Glomerular visceral epithelial cell (primary cell): ENCODE data around the gene CFTR.

Experiments
- DNase-seq: peaks from one replicate; pipeline ENCODE4 v3.0.0-alpha.2; 2016; ENCODE audit errors: extremely low spot score

Gene CFTR

DNA sequence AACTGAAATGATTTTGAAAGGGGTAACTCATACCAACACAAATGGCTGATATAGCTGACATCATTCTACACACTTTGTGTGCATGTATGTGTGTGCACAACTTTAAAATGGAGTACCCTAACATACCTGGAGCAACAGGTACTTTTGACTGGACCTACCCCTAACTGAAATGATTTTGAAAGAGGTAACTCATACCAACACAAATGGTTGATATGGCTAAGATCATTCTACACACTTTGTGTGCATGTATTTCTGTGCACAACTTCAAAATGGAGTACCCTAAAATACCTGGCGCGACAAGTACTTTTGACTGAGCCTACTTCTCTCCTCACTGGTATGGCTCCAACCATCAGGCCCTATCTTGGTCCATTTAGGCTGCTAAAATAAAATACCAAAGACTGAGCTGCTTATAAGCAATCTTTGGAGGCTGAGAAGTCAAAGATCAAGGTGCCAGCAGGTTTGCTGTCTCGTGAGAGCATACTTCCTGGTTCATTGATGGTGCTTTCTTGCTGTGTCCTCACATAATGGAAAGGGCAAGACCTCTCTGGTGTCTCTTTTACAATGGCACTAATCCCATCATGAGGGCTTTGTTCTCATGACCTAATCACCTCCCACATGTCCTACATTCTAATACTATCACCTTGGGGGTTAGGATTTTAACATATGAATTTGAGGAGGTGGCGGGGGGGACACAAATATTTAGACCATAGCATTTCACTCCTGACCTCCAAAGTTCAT, 173.3 kb downstream of the CFTR start:
- no peak for DNase-seq

DNA sequence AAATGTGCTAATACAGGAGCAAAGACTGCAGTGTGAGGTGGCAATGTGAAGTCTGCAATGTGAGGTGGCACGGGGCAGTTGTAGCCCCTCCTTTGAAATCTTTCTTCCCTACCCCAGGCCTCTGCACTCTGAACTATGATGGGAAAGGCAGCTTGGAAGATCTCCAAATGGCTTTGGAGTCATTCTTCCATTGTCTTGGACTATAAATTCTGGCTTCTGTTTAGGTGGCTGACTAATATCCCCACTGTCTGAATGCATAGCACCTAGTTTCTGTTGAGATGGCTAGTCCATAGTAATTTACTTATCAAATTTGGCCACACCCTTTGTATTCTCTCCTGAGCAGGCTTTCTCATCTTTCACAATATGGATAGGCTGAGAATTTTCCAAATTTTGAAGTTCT, 175.0 kb downstream of the CFTR start:
- no peak for DNase-seq

DNA sequence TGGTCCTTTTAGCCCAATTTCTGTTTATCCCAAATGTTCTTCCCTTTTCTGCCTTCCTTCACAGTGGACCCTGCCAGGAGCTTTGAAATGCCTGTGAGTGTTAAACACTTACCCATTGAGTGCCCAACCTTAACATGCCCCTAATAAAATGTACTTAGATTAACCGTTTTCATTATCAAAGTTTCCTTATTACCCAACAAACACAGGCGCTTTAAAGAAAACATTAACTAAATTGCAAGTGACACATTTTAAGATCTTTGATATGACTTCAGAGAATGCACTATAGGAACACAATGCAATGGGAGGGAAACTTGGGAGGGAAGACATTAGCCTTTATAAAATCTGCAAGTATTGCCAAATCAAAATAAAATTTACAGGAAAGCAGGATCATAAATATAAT, 177.0 kb downstream of the CFTR start:
- no peak for DNase-seq

DNA sequence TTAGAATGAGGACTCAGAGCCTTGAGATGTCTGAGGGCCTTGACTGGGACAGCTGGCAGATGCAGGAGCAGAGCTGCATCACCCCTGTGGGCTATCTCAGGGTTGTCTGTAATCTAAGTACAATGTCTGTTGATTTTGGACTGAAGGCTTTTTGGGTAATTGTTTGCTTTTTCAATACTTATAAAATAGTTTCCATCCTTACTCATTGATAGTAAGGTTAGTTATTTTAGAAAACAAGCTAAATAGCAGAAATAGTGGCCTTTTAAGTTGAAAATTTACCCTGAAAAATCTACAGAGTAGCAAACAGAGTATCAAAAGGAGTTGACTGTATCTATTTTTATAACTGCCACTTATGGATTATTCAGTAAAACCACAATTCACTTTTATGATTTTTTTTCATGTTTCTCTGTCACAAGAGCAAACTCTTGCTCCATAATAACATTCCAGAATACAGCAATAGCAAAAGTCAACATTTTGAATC, 179.7 kb downstream of the CFTR start:
- no peak for DNase-seq

DNA sequence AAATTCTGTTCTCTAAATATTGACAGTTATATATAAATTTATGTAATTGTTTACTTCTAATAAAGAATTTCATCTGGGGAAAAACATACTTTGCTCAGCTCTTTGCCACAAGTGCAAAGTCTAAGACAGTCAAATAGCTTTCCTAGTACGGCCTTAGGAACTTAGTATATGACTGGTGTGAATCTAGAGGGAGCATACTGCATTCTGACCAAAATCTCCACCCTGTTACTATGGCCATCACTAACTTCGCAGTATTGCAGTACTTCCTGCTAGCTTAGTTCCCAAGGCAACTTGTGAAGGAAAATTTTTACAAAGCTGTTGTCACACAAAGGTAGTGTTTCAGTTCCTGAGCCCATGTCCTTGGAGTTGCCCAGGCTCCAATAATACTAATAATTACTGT, 181.5 kb downstream of the CFTR start:
- DNase-seq: no peak

DNA sequence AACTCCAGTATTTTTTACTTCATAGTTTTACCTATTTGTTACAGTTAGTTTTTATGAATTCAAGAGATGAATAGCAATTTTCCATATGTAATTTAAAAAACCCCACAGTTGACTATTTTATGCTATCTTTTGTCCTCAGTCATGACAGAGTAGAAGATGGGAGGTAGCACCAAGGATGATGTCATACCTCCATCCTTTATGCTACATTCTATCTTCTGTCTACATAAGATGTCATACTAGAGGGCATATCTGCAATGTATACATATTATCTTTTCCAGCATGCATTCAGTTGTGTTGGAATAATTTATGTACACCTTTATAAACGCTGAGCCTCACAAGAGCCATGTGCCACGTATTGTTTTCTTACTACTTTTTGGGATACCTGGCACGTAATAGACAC, 184.2 kb downstream of the CFTR start:
- no peak for DNase-seq

DNA sequence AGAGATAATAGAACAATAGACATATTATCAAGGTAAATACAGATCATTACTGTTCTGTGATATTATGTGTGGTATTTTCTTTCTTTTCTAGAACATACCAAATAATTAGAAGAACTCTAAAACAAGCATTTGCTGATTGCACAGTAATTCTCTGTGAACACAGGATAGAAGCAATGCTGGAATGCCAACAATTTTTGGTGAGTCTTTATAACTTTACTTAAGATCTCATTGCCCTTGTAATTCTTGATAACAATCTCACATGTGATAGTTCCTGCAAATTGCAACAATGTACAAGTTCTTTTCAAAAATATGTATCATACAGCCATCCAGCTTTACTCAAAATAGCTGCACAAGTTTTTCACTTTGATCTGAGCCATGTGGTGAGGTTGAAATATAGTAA, 185.5 kb downstream of the CFTR start:
- DNase-seq: no peak

DNA sequence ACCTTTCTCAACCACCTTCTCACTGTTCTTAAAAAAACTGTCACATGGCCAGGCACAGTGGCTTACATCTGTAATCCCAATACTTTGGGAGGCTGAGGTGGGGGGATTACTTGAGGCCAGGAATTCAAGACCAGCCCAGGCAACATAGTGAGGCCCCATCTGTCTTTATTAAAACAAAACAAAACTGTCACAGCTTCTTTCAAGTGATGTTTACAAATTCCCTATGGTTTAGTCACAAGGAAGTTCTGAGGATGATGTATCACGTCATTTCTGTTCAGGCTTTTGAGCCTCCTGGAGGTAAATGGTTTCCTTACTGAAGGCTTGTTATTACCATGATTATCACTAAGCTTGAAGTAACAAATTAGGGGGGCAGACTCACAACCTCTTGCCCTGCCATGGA, 186.2 kb downstream of the CFTR start:
- peak; percentile 24 for DNase-seq

DNA sequence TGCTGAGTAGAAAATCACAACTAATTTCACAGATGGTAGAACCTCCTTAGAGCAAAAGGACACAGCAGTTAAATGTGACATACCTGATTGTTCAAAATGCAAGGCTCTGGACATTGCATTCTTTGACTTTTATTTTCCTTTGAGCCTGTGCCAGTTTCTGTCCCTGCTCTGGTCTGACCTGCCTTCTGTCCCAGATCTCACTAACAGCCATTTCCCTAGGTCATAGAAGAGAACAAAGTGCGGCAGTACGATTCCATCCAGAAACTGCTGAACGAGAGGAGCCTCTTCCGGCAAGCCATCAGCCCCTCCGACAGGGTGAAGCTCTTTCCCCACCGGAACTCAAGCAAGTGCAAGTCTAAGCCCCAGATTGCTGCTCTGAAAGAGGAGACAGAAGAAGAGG, 186.9 kb downstream of the CFTR start:
- DNase-seq: no peak

DNA sequence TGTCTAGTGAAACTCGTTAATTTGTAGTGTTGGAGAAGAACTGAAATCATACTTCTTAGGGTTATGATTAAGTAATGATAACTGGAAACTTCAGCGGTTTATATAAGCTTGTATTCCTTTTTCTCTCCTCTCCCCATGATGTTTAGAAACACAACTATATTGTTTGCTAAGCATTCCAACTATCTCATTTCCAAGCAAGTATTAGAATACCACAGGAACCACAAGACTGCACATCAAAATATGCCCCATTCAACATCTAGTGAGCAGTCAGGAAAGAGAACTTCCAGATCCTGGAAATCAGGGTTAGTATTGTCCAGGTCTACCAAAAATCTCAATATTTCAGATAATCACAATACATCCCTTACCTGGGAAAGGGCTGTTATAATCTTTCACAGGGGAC, 187.6 kb downstream of the CFTR start:
- no peak for DNase-seq

DNA sequence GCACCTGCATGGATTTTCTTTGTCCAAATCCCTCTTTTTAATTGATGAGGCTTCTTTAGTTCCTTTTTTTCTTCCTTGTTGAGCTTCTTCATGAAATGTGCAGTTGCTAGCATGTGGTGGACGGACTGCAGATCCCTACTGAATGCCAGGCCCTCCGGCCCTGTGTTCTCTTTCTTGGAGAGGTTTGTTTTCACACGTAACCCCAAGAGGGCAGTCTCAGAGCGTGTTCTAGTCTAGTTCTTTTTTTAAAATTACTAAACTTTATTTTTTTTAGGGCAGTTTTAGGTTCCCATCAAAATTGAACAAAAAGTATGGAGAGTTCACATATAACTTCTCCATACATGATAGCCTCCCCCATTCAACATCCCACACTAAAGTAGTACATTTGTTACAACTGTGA, 190.0 kb downstream of the CFTR start:
- no peak for DNase-seq

DNA sequence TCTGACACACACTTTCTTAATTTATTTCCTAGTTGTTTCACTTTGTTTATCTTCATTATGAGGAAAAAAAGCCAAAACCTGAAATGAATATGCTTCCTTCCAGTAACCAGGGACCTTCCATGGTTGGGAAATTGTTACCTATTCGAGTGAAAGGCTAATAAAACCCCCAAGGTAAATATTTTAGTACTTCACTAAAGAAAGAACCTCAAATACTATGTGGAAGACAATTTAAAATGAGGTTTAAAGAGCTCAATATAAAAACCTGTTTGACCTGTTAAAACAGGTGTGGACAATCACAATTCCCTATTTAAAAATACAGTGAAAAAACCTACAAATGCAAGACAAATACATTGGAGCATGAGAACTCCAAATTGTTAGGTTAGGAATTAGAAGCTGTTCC, 192.6 kb downstream of the CFTR start:
- DNase-seq: no peak

DNA sequence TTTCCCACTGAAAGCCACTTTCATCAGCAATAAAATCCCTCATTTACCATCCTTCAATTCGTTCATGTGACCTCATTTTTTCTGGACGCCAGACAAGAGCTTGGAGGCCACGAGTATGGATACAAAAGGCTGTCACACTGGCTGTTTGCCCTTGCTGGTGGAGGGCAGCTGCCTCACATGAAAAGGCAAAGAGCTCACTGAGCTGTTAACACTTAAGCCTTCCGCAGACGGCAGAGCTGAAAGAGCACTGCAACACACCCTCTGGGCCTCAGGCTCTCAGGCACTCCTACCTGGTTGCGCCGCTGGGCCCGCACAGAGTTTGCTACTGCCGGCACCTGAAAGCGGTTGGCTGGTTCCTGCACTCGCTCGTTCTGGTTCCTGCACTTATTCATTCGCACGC, 193.5 kb downstream of the CFTR start:
- no peak for DNase-seq

DNA sequence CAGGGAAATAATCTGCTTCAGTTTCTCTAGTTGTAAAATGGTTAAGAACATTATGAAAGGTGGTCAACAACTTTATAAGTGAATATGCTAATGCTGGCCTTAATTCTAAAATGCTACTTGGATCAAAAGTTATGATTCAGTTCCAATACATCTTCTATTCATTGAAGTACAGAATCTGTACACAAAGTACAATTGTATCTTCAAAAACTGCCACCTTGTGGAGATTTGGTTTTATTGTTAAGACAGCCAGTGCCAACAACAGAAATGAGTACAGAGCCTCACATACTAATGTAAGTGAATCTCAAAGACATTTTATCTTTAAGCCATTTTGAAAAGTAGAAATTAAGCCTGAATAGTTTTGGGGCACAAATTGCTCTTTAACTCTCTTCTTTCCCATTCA, 194.0 kb downstream of the CFTR start:
- DNase-seq: peak; percentile 23

DNA sequence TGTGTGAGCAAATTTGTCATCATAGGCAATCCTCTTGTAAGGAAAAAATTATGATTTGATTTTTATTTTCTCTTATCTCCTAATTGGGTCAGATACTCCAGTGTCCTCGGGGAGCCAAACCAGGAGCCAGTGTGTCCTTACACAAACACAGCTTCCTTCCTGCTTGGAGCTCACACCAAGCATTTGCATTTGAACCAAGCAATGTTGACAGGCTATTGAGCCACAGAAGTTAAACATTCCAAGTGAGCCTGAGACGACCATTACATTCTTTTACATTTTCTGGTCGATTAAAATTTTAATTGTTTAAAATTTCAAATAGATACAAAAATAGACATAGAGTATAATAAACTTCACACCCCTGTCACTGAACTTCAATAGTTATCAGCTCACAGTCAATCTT, 194.8 kb downstream of the CFTR start:
- DNase-seq: no peak

DNA sequence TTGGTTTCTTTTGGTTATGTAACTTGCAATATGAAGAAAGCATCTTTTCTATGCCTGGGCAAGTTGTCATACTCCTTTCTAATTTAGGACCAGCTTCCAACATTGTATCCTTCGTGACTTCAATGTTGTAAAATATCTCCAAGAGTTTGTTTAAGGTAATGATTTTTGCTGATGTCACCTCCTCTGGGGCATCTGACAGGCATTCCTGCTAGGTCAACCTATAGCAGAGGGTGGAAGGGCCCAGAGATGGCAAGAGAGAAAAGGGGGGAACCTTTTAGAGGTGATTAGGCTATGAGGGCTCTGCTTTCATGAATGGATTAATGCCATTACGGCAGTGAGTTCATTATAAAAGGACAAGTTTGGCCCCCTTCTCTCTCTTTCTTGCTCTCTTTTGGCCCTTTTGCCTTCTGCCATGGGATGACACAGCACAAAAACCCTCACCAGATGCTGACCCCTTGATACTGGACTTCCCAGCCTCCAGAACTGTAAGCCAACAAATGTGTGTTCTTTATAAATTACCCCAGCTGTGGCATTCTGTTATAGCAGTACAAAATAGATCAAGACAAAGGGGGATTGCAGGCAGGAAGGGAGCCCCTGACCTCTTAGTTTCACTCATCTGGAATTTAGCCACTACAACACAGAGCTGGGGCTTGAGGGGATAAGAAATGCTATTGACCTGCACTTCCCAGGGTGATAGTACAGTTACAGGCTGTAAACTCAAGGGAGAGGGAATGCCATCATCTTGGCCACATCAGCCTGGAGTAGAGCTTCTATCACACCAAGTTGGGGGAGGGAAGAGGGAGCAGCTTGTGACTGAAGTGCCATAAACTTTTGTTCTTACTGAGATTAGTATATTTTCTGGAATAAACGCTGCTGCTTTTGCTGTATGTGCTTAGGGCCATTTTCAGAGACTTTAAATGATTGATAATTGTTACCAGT, 195.9 kb downstream of the CFTR start:
- no peak for DNase-seq

DNA sequence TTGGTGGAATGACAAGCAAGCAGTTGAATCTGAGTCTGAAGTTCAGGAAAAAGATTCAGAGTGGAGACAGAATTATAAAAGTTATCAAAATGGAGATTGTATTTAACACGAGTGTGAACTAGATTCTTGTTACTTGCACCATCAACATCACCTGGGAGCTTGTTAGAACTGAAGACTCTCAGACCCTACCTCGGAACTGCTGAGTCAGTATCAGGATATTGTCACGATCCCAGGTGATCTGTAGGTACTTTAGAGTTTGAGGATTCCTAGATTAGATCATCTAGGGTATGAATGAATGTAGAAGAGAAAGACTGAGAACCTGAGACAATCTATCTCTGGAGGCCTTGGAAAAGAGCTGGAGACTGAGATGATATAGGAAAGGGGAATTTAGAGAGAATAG, 199.3 kb downstream of the CFTR start:
- no peak for DNase-seq

DNA sequence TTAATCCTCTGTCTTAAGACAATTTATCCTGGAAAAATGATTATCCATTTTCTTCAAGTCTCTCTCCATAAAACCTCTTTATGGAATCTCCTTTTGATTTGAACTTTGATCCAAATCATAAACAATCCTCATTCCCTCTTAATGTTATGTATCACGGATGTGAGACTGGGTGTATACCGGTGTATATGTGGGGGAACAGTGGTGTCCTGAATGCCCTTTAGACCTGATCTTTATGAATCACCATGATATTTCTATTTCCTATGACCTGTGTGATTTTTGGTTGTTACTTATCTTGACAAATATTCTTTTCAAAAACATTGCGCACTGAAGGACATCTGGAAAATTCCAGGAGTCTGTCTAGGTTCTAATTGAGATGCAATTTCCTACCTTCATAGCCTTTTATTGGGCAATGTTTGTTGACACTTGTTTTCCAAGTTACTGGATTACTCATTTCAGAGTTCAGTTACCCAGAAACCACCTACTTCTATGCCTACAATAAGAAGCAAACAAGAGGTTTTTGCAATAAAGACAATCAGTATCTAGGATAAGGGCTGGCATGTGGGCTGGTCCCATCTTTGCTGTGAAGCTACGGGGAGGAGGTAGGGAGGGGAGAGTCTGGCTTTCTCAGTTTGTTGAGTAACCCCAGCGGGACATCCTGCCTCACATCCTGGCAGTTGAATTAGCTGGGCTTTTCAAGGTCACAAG, 203.0 kb downstream of the CFTR start:
- DNase-seq: peak; percentile 1

DNA sequence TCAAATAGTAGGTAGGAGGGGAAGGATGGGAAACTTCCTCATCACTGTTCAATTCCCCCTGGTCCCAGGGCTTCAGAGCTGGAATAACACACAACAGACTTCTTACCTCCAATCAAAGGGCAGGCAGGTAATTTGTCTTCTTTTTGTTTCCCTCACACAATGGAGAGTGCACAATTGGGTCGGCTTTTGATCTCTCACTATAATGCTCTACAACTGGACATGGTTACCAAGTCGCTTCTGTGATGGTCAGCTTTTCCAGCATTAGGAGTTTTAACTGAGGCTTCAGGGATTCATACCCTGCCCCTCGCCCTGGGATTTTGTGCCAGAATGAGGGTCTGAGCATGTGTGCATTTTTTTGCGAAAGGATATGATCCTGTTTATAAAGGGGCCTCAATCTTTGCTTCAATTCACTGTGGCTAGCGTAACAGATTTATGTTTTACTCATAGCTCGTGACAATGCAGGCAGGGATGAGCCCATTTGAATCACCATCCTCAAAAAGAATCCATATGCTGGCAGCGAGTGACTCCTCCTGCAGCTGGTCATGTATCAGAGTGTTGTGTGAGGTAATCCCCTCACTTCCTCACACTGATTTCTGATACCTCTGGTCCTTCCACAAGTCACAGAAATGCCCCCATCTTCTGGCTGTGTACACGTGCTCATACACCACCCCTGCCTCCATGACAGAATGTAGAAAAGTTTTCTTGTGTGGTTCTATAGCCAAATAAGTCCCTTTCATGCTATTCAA, 203.8 kb downstream of the CFTR start:
- no peak for DNase-seq

DNA sequence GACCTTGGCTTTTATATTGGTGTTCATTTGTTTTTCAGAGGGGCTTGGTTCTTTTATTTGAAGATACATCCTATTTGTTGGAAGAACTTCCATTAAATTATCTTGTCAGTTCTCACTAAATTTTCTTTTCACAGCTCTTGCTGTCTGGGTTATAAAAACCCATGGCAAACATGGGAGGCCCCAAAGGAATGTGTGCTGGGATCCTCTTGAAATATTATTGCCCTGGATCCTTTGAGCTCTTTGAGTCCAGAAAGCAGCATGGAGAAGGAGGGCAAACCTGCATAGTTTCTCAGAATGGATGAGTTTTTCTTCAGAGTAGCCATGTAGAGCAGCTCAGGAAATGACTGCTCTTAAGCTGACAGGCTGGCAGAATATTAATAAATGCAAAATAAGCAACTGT, 206.0 kb downstream of the CFTR start:
- no peak for DNase-seq

DNA sequence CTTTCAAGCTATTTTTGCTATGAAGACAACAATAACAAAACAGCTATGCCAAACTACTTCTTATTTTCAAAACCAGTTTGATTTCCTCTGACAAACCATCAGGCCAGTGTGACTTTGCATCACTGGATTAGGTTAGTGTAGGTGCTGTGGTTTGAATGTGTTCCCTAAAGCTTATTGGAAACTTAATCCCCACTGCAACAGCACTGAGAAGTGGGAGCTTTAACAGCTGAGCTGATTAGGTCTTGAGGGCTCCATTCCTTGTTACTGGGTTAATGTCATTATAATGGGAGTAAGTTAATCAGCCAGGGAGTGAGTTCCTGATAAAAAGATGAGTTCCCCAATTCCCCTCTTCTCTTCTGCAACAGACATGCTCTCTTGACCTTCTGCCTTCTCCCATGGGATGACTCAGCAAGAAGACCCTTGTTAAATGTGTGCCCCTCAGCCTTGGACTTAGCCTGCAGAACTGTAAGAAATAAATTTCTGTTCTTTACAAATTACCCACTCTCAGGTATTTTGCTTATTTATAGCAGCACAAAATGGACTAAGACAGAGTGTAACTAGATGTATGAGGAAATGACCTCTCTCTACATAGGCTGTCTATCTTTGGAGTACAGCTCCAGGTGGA, 206.6 kb downstream of the CFTR start:
- DNase-seq: no peak
